CD14-positive monocyte (primary cell): Measurements from ENCODE around the gene CNPY1. TPM values are rescaled to one million over a fixed set of nuclear protein-coding genes. Genes with fewer than 3 reads are reported as not detected.

Experiments used
- DNase-seq, 3 donors: peaks; one replicate each; pipeline ENCODE4 v3.0.0-alpha.2; 2011 to 2022
- H2AFZ ChIP-seq: 2 replicates; pipeline ENCODE4 v1.6.0; 2012; ENCODE audit warnings: mild to moderate bottlenecking, low read depth, low read length, inconsistent platforms; ENCODE audit not compliant: insufficient read depth, poor library complexity, severe bottlenecking
- H3K27ac ChIP-seq, 2 donors: 1 replicate in 1 of 2; 2 replicates in 1 of 2; pipeline ENCODE4 v1.5.1; 2012 to 2013; ENCODE audit warnings: low read length in 2 of 2, control low read depth in 1 of 2, inconsistent platforms in 1 of 2, low read depth in 1 of 2, mild to moderate bottlenecking in 1 of 2
- H3K27me3 ChIP-seq, 2 donors: one replicate each; pipeline versions ENCODE4 v1.6.0 to v1.6.1; 2011 to 2013; ENCODE audit warnings: low read length in 2 of 2; ENCODE audit not compliant: control insufficient read depth in 2 of 2, insufficient read depth in 2 of 2
- H3K36me3 ChIP-seq, 2 donors: replicated peaks in 1 of 2; 1 replicate in 1 of 2; 2 replicates in 1 of 2; pipeline versions ENCODE4 v1.5.1 to v1.6.1; 2012 to 2013; ENCODE audit warnings: low read length in 2 of 2, control low read depth in 1 of 2, inconsistent platforms in 1 of 2, mild to moderate bottlenecking in 1 of 2; ENCODE audit not compliant: insufficient read depth in 2 of 2, control insufficient read depth in 1 of 2
- H3K4me1 ChIP-seq, 2 donors: 1 replicate in 1 of 2; 2 replicates in 1 of 2; pipeline versions ENCODE4 v1.5.1 to v1.6.1; 2012 to 2013; ENCODE audit warnings: low read length in 2 of 2, control low read depth in 1 of 2, inconsistent platforms in 1 of 2, mild to moderate bottlenecking in 1 of 2, moderate library complexity in 1 of 2; ENCODE audit not compliant: insufficient read depth in 2 of 2, control insufficient read depth in 1 of 2
- H3K4me2 ChIP-seq: replicated peaks from 2 replicates; pipeline ENCODE3; 2012; ENCODE audit warnings: low read length, moderate library complexity, mild to moderate bottlenecking; ENCODE audit not compliant: poor library complexity, severe bottlenecking; ENCODE audit errors: extremely low read depth
- H3K4me3 ChIP-seq, 3 experiments: fragments of 200-600 bp in 1 of 3; sonication (generic) in 1 of 3; replicated peaks in 1 of 3; 1 replicate in 2 of 3; 2 replicates in 1 of 3; pipeline ENCODE4 v1.5.1; 2011 to 2013; ENCODE audit warnings: low read length in 3 of 3, mild to moderate bottlenecking in 3 of 3, control low read depth in 2 of 3, low read depth in 2 of 3, inconsistent platforms in 1 of 3, moderate library complexity in 1 of 3
- H3K79me2 ChIP-seq: 2 replicates; pipeline ENCODE4 v1.6.0; 2012; ENCODE audit warnings: mild to moderate bottlenecking, control low read depth, inconsistent platforms, low read length, moderate library complexity; ENCODE audit not compliant: insufficient read depth
- H3K9ac ChIP-seq: 2 replicates; pipeline ENCODE4 v1.6.0; 2017; ENCODE audit warnings: low read length, mild to moderate bottlenecking; ENCODE audit not compliant: insufficient read depth, poor library complexity, severe bottlenecking
- H3K9me3 ChIP-seq, 2 donors: replicated peaks in 1 of 2; 1 replicate in 1 of 2; 2 replicates in 1 of 2; pipeline versions ENCODE4 v1.5.1 to v1.6.1; 2012 to 2013; ENCODE audit warnings: low read length in 2 of 2, control low read depth in 1 of 2; ENCODE audit not compliant: control insufficient read depth in 1 of 2, insufficient read depth in 1 of 2
- H4K20me1 ChIP-seq: 2 replicates; pipeline ENCODE4 v1.6.0; 2012; ENCODE audit warnings: mild to moderate bottlenecking, low read length, control low read depth, moderate library complexity; ENCODE audit not compliant: insufficient read depth
- H3K27ac Mint-ChIP-seq, 7 donors: one replicate each; pipeline ENCODE4 v1.8.0; 2020; ENCODE audit warnings: mild to moderate bottlenecking in 7 of 7, mixed read lengths in 7 of 7, moderate library complexity in 6 of 7, inconsistent platforms in 2 of 7
- H3K27me3 Mint-ChIP-seq, 3 donors: one replicate each; pipeline ENCODE4 v1.8.0; 2021 to 2022; ENCODE audit warnings: low read depth in 3 of 3, mild to moderate bottlenecking in 3 of 3, mixed read lengths in 3 of 3, moderate library complexity in 3 of 3, inconsistent platforms in 1 of 3
- H3K36me3 Mint-ChIP-seq, 2 donors: one replicate each; pipeline ENCODE4 v1.8.0; 2020; ENCODE audit warnings: mixed read lengths in 2 of 2, inconsistent platforms in 1 of 2, mild to moderate bottlenecking in 1 of 2
- H3K4me1 Mint-ChIP-seq: one replicate; pipeline ENCODE4 v1.8.0; 2020; ENCODE audit warnings: mild to moderate bottlenecking, mixed read lengths
- H3K4me3 Mint-ChIP-seq, 2 donors: one replicate each; pipeline ENCODE4 v1.8.0; 2020; ENCODE audit warnings: mild to moderate bottlenecking in 2 of 2, mixed read lengths in 2 of 2, moderate library complexity in 1 of 2
- H3K9me3 Mint-ChIP-seq, 7 donors: one replicate each; pipeline ENCODE4 v1.8.0; 2020 to 2022; ENCODE audit warnings: mixed read lengths in 7 of 7, mild to moderate bottlenecking in 6 of 7, moderate library complexity in 6 of 7, inconsistent platforms in 2 of 7
- WGBS: methylation state at CpG from one replicate; pipeline ENCODE4 v1.1.5; 2013; ENCODE audit warnings: missing lambda C conversion rate; ENCODE audit not compliant: insufficient coverage; 5-methylcytosine and 5-hydroxymethylcytosine counted together
- intact Hi-C, 2 donors: fragments of 100-400 bp; cut with micrococcal nuclease; formaldehyde crosslinking; loops; one replicate each; pipeline versions ENCODE4 v1.15.0 to v1.15.1; 2023
- polyA plus RNA-seq, 3 donors: library from polyadenylated mRNA; depleted of rRNA in 1 of 3; unstranded in 2 of 3; stranded (reverse) in 1 of 3; fragments of 300-500 nt in 2 of 3; fragments of >200 nt in 1 of 3; fragmentation: Illumina TruSeq in 2 of 3; gene quantifications; 1 replicate in 2 of 3; 2 replicates in 1 of 3; pipeline ENCODE4 v1.2.3, GENCODE V29; 2012 to 2021
- TF ChIP-seq, protein P1 (sequence below): fragments of 200-600 bp; IDR thresholded peaks from one replicate; pipeline ENCODE4 v1.8.0; 2022; ENCODE audit warnings: antibody characterized with exemption, mild to moderate bottlenecking

The CNPY1 gene
- polyA plus RNA-seq, 3 donors, result not detected

DNA sequence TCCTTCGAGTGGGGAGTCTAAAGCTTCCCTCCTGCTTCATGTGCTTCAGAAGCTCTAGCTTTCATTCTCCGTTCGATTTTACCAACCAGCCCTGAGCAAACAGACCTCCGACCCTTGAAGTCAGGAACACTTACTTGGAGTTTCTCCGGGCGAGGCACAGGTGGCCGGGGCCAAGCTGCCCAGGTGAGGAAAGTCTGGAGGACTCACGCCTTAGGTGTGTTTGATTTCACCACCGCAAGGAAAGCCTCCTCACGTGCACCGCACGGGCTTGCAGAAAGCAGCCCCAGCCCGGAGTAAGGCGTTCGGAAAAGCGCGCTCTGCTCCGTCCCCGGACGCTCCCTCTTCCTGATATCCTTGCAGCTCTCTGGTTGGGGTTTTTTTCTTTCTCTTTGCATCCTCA lies 30.1 kb upstream of the CNPY1 start:
- H3K27me3 Mint-ChIP-seq, result peaks cover 3 to 20% (median 14%) of the 10 kb centered on the region in 3 donors
- peaks cover 0 to 1% (median 0%) of the 10 kb centered on the region in 7 donors for H3K9me3 Mint-ChIP-seq
- Histone ChIP-seq H3K27me3 (no peaks in the 10 kb centered on the region), H3K4me3 (no peak overlapping the region), H3K4me1 (peaks cover 7% of the 10 kb centered on the region in 2 donors), H3K27ac (no peak overlapping the region), H3K4me2 (no peak overlapping the region), H3K36me3 (no peaks in the 10 kb centered on the region), H3K9me3 (no peaks in the 10 kb centered on the region), H3K9ac (no peak overlapping the region), H4K20me1 (no peaks in the 10 kb centered on the region), H2AFZ (no peak overlapping the region), H3K79me2 (no peaks in the 10 kb centered on the region)
- no peaks in the 10 kb centered on the region for H3K36me3 Mint-ChIP-seq
- no peak for DNase-seq
- intact Hi-C loops, result no loop called here
- peaks cover 14% of the 10 kb centered on the region for H3K4me1 Mint-ChIP-seq
- no CpG with 5 or more reads among the region's 20 CpGs for WGBS
- TF ChIP-seq, protein P1, sequence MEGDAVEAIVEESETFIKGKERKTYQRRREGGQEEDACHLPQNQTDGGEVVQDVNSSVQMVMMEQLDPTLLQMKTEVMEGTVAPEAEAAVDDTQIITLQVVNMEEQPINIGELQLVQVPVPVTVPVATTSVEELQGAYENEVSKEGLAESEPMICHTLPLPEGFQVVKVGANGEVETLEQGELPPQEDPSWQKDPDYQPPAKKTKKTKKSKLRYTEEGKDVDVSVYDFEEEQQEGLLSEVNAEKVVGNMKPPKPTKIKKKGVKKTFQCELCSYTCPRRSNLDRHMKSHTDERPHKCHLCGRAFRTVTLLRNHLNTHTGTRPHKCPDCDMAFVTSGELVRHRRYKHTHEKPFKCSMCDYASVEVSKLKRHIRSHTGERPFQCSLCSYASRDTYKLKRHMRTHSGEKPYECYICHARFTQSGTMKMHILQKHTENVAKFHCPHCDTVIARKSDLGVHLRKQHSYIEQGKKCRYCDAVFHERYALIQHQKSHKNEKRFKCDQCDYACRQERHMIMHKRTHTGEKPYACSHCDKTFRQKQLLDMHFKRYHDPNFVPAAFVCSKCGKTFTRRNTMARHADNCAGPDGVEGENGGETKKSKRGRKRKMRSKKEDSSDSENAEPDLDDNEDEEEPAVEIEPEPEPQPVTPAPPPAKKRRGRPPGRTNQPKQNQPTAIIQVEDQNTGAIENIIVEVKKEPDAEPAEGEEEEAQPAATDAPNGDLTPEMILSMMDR, result no peak
- peak overlapping the region in 1 of 7 donors; percentile 28 for H3K27ac Mint-ChIP-seq
- H3K4me3 Mint-ChIP-seq, result no peak overlapping the region

DNA sequence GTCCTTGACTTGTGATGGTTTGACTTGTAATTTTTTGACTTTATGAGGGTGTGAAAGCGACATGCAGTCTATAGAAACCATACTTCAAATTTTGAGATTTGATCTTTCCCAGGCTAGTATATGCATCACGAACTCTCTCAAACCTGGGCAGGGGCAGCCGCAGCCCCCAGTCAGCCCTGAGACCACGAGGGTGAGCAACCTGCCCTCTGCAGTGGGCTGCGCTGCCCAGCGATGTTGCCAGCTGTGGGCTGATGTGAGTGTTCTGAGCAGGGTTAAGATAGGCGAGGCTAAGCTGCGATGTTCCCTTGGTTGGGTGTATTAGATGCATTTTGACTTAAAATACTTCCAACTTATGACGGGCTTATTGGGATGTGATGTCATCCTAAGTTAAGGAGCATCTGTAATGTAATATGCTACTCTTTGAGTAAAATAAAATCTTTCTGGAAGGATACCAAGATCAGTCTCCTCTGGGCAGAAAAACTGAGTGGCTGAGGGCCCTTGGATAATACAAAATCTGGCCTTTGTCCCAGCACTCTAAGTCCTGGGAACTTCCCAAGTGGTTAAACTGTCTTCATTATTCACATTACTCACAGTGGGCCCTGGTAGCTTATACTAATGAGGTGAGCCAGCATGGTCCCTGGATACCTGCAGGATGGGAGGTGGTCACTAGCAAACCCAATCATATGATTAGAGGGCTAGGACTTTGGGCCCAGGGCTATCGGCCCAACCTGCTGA lies 28.4 kb upstream of the CNPY1 start:
- no peaks in the 10 kb centered on the region for H3K36me3 ChIP-seq
- Mint-ChIP-seq H3K4me3 (no peak overlapping the region), H3K4me1 (peaks cover 14% of the 10 kb centered on the region), H3K36me3 (no peaks in the 10 kb centered on the region), H3K27ac (no peak overlapping the region), H3K27me3 (peaks cover under 1 to 17% (median 15%) of the 10 kb centered on the region in 3 donors), H3K9me3 (peaks cover 0 to 1% (median 0%) of the 10 kb centered on the region in 7 donors)
- no peak overlapping the region for H3K9ac ChIP-seq
- H3K4me2 ChIP-seq, result no peak overlapping the region
- no peaks in the 10 kb centered on the region for H3K9me3 ChIP-seq
- no peak for DNase-seq
- H4K20me1 ChIP-seq, result no peaks in the 10 kb centered on the region
- H3K79me2 ChIP-seq, result no peaks in the 10 kb centered on the region
- WGBS, result 87% methylated on average over 3 of the region's 10 CpGs
- H3K27ac ChIP-seq, result no peak overlapping the region
- intact Hi-C loops, result no loop called here
- no peak overlapping the region for H3K4me3 ChIP-seq
- TF ChIP-seq, protein P1, result no peak
- no peaks in the 10 kb centered on the region for H3K27me3 ChIP-seq
- H2AFZ ChIP-seq, result no peak overlapping the region
- H3K4me1 ChIP-seq, result peaks cover 7% of the 10 kb centered on the region in 2 donors
